ENCODE measurements around the gene ZCRB1. TPM values are rescaled to one million over a fixed set of nuclear protein-coding genes. Genes with fewer than 3 reads are reported as not detected.

The ZCRB1 gene
- total RNA-seq, 4 donors from 2014 or later = 36.5 to 79.7 (median 45.9) TPM

DNA sequence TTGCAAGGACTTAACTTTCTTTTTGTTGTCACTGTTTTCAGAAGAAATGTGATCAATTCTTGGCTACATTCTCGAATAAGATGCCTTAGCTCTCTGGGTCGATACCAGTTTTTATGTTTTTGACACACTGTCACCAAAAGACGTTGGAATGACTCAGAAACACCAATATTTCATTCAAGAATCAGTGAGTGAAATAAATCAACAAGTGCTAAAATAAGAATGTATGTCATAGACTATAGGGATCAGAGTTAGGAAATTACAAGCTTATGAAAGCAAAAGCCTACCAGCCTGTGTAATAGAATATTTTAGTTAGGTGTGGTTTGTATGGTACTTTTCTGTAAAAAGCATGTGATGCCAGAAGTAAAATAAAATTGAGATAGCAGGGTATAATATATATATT, 17.8 kb upstream of the ZCRB1 start:
- H3K4me3 ChIP-seq = no peak overlapping the region
- no peak for ATAC-seq
- TF ChIP-seq, protein P1, sequence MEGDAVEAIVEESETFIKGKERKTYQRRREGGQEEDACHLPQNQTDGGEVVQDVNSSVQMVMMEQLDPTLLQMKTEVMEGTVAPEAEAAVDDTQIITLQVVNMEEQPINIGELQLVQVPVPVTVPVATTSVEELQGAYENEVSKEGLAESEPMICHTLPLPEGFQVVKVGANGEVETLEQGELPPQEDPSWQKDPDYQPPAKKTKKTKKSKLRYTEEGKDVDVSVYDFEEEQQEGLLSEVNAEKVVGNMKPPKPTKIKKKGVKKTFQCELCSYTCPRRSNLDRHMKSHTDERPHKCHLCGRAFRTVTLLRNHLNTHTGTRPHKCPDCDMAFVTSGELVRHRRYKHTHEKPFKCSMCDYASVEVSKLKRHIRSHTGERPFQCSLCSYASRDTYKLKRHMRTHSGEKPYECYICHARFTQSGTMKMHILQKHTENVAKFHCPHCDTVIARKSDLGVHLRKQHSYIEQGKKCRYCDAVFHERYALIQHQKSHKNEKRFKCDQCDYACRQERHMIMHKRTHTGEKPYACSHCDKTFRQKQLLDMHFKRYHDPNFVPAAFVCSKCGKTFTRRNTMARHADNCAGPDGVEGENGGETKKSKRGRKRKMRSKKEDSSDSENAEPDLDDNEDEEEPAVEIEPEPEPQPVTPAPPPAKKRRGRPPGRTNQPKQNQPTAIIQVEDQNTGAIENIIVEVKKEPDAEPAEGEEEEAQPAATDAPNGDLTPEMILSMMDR (IDR thresholded peaks at IDR 0.05) = no peak
- TF ChIP-seq EP300 (IDR thresholded peaks at IDR 0.05) (no peak), POLR2AphosphoS5 (IDR thresholded peaks at IDR 0.05) (no peak), POLR2A (IDR thresholded peaks at IDR 0.05) (no peak)
- H3K9me3 ChIP-seq = no peaks in the 10 kb centered on the region
- no peaks in the 10 kb centered on the region for H3K27me3 ChIP-seq
- no peak overlapping the region for H3K27ac ChIP-seq
- no peaks in the 10 kb centered on the region for H3K4me1 ChIP-seq
- 68 to 70% methylated on average over 3 of the region's 3 CpGs for WGBS, 2 donors (ENCODE audit: low coverage in 1 of 2)
- no peaks in the 10 kb centered on the region for H3K36me3 ChIP-seq

DNA sequence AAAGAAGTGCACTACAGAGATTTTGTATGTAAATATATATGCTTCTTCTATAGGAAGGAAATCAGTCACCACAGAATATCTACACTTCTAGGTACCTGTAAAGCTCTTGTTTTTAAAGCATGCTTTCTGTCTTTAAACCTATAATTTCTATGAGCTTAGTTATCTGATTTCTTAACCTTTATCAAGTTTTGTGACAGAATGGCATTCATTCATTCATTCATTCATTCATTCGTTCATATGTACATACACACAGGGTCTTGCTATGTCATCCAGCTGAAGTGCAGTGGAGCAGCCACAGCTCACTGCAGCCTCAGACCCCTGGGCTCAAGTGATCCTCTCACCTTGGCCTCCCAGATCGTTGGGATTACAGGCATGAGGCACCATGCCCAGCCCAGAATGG, 16.1 kb upstream of the ZCRB1 start:
- no peaks in the 10 kb centered on the region for H3K9me3 ChIP-seq
- peaks cover 0 to 13% of the 10 kb centered on the region in 2 donors for H3K36me3 ChIP-seq
- H3K27ac ChIP-seq = no peak overlapping the region
- no peak for ATAC-seq
- TF ChIP-seq, protein P1 (IDR thresholded peaks at IDR 0.05) = no peak
- TF ChIP-seq POLR2A (IDR thresholded peaks at IDR 0.05) (no peak), POLR2AphosphoS5 (IDR thresholded peaks at IDR 0.05) (no peak), EP300 (IDR thresholded peaks at IDR 0.05) (no peak)
- H3K27me3 ChIP-seq = no peaks in the 10 kb centered on the region
- no peaks in the 10 kb centered on the region for H3K4me1 ChIP-seq
- no peak overlapping the region for H3K4me3 ChIP-seq
- WGBS, 2 donors (ENCODE audit: low coverage in 1 of 2) = 53 to 64% methylated on average over 2 of the region's 2 CpGs

DNA sequence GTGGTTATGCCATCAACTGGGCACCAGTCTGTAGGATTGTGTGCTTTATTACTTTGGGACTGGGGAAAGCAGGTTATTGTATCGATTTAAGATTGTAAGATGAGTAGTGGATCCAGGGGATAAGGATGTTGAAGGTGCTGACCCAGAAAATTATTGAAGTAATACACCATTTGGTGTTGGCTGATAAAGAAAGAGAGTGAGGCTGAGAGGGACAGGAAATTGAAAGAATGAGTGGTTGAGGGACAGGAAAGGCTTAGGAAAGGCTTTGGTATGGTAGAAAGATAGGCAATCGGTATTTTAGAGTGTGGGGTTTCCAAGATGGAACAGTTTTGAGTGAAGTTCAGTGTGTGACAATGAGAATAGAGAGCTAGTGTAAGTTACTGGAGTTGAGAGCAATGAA, 12.4 kb upstream of the ZCRB1 start:
- ATAC-seq = no peak

DNA sequence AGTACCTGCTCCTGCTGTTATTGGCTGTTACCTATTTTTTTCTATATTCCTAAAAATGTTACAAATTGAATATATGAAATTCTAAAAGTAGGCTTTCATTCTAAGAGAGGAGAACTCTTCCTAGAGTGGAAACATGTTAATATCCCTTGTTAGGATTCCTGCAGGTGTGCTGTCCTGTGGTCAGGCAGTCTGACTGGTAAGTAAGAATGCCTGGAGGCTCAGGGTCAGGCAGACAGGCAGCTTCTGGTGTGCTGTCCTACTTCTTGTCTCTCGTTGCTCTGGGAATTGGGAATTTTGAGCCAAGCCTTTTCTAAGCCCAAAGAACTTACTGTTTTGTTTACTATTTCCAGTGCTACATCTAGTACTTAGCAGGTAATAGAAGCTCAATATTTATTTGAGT, 10.4 kb upstream of the ZCRB1 start:
- no peak for ATAC-seq
- TF ChIP-seq, protein P1 (IDR thresholded peaks at IDR 0.05) = no peak
- TF ChIP-seq POLR2A (IDR thresholded peaks at IDR 0.05) = no peak
- TF ChIP-seq POLR2AphosphoS5 (IDR thresholded peaks at IDR 0.05) = no peak
- no peak for TF ChIP-seq EP300 (IDR thresholded peaks at IDR 0.05)
- Histone ChIP-seq H3K4me1 (peaks cover 0 to 17% (median 0%) of the 10 kb centered on the region in 3 donors), H3K4me3 (no peak overlapping the region), H3K36me3 (peaks cover 0 to 25% of the 10 kb centered on the region in 2 donors), H3K27me3 (no peaks in the 10 kb centered on the region), H3K27ac (no peak overlapping the region), H3K9me3 (no peaks in the 10 kb centered on the region)
- WGBS, 2 donors (ENCODE audit: low coverage in 1 of 2) = 20 to 38% methylated on average over 1 of the region's 1 CpG

More for the DNA sequence above, 12.4 kb upstream of the ZCRB1 start:
- H3K4me1 ChIP-seq = peaks cover 0 to 1% (median 0%) of the 10 kb centered on the region in 3 donors
- peaks cover 0 to 25% of the 10 kb centered on the region in 2 donors for H3K36me3 ChIP-seq
- no peaks in the 10 kb centered on the region for H3K9me3 ChIP-seq
- 89 to 93% methylated on average over 2 of the region's 2 CpGs for WGBS, 2 donors (ENCODE audit: low coverage in 1 of 2)
- no peak overlapping the region for H3K27ac ChIP-seq
- H3K4me3 ChIP-seq = no peak overlapping the region
- TF ChIP-seq POLR2AphosphoS5 (IDR thresholded peaks at IDR 0.05) = no peak
- TF ChIP-seq, protein P1 (IDR thresholded peaks at IDR 0.05) = no peak
- TF ChIP-seq POLR2A (IDR thresholded peaks at IDR 0.05) = no peak
- no peak for TF ChIP-seq EP300 (IDR thresholded peaks at IDR 0.05)
- H3K27me3 ChIP-seq = no peaks in the 10 kb centered on the region
